ENCODE measurements around the gene SAMD3. TPM values are rescaled to one million over a fixed set of nuclear protein-coding genes. Genes with fewer than 3 reads are reported as not detected.
"Not testable (repeated sequence)": the region's sequence is repeated elsewhere in the genome, so short reads cannot be mapped to it uniquely, and the experiment has no call there.

SAMD3 gene
- total RNA-seq, 4 donors from 2014 or later = 3.4 to 4.1 TPM; not detected in 2

DNA sequence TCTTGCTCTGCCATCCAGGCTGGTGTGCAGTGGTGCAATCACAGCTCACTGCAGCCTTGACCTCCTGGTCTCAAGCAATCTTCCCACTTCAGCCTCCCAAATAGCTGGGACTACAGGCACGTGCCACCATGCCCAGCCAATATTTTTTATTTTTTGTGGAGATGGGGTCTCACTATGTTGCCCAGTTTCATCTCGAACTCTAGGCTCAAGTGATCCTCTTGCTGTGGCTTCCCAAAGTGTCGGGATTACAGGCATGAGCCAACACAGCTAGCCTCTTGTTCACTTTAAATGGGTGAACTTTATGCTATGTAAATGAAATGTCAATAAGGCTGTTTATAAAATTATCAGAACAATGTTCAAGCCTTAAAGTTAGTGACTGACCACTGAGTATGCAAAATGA lies 37.1 kb downstream of the SAMD3 start:
- Histone ChIP-seq H3K27ac (no peak overlapping the region), H3K9me3 (no peaks in the 10 kb centered on the region), H3K27me3 (no peaks in the 10 kb centered on the region), H3K4me1 (no peaks in the 10 kb centered on the region), H3K4me3 (no peak overlapping the region), H3K36me3 (no peaks in the 10 kb centered on the region)
- no peak for TF ChIP-seq POLR2A (IDR thresholded peaks at IDR 0.05)
- TF ChIP-seq, protein P1, sequence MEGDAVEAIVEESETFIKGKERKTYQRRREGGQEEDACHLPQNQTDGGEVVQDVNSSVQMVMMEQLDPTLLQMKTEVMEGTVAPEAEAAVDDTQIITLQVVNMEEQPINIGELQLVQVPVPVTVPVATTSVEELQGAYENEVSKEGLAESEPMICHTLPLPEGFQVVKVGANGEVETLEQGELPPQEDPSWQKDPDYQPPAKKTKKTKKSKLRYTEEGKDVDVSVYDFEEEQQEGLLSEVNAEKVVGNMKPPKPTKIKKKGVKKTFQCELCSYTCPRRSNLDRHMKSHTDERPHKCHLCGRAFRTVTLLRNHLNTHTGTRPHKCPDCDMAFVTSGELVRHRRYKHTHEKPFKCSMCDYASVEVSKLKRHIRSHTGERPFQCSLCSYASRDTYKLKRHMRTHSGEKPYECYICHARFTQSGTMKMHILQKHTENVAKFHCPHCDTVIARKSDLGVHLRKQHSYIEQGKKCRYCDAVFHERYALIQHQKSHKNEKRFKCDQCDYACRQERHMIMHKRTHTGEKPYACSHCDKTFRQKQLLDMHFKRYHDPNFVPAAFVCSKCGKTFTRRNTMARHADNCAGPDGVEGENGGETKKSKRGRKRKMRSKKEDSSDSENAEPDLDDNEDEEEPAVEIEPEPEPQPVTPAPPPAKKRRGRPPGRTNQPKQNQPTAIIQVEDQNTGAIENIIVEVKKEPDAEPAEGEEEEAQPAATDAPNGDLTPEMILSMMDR (IDR thresholded peaks at IDR 0.05) = no peak
- DNase-seq = no peak

DNA sequence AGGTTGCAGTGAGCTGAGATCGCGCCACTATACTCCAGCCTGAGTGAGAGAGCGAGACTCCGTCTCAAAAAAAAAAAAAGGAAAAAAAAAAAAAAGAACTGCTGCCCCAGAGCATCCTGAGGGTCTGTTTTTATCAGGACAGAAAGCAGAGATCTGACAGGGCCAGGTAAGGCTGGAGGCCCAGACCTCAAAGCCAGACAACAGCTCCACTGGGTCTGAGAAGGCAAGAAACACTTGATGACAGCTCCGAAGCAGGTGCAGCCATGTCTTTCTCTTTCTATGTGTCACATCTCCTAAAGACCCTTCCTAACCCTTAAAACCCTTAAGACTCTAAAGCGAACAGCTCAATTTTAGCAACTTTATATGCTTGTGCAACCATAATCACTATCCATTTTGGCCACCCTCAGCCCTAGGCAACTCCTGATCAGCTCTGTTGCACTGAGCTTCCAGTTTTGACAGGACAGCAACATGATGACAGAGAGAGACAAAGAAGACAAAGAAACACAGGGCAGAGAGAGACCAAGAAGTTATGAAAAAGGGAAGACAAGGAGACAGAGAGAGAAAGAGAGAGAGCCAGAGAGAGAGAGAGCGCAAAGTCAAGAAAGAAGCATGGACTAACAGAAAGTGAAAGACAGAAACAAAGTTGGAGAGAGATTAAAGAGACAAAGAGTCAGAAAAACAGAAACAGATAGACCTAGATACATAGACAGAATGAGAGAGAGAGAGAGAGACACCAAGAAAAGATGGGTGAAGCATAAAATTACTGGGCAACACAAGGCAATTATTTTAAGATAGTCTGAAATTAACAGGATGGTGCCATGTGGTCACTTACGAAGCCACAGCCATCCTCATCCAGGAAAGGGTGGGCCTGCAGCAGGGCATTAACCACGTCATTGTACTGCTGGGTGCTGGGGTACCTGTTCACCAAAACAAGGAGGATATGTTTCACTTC lies 39.2 kb downstream of the SAMD3 start:
- Histone ChIP-seq H3K4me1 (no peaks in the 10 kb centered on the region), H3K9me3 (no peaks in the 10 kb centered on the region), H3K36me3 (no peaks in the 10 kb centered on the region), H3K27me3 (no peaks in the 10 kb centered on the region), H3K4me3 (no peak overlapping the region), H3K27ac (peak overlapping the region in 2 of 4 donors; percentile 17 to 19)
- TF ChIP-seq, protein P1 (IDR thresholded peaks at IDR 0.05) = no peak
- TF ChIP-seq POLR2A (IDR thresholded peaks at IDR 0.05) = no peak
- DNase-seq = peak in 2 of 3 donors; percentile 25 to 48

DNA sequence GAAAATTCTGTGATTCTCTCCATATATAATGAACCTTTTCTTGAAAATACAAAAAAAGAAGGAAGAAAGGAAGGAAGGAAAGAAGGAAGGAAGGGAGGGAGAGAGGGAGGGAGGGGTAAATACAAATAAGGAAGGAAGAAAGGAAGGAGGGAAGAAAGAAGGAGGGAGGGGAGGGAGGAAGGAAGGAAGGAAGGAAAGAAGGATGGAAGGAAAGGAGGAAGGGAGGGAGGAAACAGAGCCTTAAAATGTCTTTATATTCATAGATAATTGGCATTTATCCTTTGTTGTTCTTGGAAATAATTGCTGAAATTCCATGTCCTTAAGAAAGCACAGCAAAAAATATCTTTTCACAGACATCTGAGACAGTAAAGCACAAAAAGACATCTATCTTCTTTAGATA lies 40.3 kb downstream of the SAMD3 start:
- Histone ChIP-seq H3K9me3 (no peaks in the 10 kb centered on the region), H3K36me3 (no peaks in the 10 kb centered on the region), H3K4me1 (no peaks in the 10 kb centered on the region), H3K4me3 (no peak overlapping the region), H3K27me3 (no peaks in the 10 kb centered on the region), H3K27ac (no peak overlapping the region)
- no peak for DNase-seq
- TF ChIP-seq, protein P1 (IDR thresholded peaks at IDR 0.05) = no peak
- no peak for TF ChIP-seq POLR2A (IDR thresholded peaks at IDR 0.05)

DNA sequence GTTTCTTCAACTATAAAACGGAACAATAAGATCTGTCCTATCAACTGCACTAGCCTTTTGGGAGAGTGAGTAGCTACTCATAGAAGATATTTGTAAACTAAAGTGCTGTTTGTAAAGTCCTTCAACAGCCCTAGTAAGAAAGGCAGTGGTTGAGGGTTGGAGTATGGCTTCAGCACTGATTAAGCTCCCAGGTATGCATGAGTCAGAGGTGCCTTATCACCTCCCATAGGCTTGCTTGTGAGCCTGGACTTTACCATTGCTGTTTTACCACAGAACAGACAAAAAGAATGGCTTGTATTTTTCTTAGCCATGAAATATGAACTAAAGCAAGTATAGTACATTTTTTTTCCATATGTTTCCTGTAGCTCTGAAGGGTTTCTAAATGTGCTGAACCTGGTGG lies 44.1 kb downstream of the SAMD3 start:
- H3K36me3 ChIP-seq = no peaks in the 10 kb centered on the region
- H3K4me1 ChIP-seq = no peaks in the 10 kb centered on the region
- H3K27ac ChIP-seq = no peak overlapping the region
- no peak for DNase-seq
- no peak for TF ChIP-seq POLR2A (IDR thresholded peaks at IDR 0.05)
- TF ChIP-seq, protein P1 (IDR thresholded peaks at IDR 0.05) = no peak
- H3K4me3 ChIP-seq = no peak overlapping the region
- H3K27me3 ChIP-seq = no peaks in the 10 kb centered on the region
- H3K9me3 ChIP-seq = no peaks in the 10 kb centered on the region

DNA sequence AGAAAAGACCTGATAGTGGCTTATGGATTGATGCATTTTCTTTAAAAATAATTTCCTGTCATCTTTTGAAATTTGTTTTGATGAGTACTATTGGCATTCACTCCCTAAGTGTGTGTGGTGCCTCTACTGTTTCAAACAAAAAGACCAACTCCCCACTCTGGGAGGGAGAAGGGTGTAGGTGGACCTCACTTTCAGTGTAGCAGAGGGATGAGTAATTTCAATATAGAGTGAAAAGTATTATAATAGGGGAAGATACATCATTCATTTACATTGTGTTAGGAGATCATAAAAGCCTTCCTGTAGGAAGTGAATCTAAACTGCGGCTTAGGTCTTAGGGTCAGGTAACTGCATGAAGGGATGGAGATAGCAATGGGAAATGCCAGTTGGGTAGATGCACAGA lies 46.4 kb downstream of the SAMD3 start:
- no peak for DNase-seq
- Histone ChIP-seq H3K27me3 (no peaks in the 10 kb centered on the region), H3K27ac (no peak overlapping the region), H3K9me3 (no peaks in the 10 kb centered on the region), H3K4me1 (no peaks in the 10 kb centered on the region), H3K4me3 (no peak overlapping the region), H3K36me3 (no peaks in the 10 kb centered on the region)
- no peak for TF ChIP-seq POLR2A (IDR thresholded peaks at IDR 0.05)
- TF ChIP-seq, protein P1 (IDR thresholded peaks at IDR 0.05) = no peak

DNA sequence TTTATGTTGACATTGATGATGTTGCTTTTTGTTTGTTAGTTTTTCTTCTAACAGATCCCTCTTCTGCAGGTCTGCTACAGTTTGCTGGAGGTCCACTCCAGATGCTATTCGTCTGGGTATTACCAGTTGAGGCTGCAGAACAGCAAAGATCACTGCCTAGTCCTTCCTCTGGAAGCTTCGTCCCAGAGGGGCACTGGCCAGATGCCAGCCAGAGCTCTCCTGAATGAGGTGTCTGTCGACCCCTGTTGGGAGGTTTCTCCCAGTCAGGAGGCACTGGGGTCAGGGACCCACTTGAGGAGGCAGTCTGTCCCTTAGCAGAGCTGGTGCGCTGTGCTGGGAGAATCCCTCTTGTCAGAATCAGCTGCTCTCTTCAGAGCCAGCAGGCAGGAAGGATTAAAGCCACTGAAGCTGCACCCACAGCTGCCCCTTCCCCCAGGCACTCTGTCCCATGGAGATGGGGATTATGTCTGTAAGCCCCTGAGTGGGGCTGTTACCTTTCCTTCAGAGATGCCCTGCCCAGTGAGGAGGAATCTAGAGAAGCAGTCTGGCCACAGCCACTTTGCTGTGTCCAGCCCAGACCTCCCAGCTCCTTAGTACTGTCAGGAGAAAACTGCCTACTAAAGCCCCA lies 49.3 kb downstream of the SAMD3 start:
- H3K27ac ChIP-seq, H3K9me3 ChIP-seq, DNase-seq, H3K36me3 ChIP-seq, H3K27me3 ChIP-seq, H3K4me1 ChIP-seq, H3K4me3 ChIP-seq: not testable (repeated sequence)

DNA sequence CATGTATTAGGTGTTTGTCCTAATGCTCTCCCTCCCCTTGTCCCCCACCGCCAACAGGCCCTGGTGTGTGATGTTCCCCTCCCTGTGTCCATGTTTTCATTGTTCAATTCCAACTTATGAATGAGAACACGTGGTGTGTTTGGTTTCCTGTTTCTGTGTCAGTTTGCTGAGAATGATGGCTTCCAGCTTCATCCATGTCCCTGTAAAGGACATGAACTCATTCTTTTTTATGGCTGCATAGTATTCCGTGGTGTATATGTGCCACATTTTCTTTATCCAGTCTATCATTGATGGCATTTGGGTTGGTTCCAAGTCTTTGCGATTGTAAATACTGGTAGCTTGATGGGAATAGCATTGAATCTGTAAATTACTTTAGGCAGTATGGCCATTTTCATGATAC lies 52.6 kb downstream of the SAMD3 start:
- H3K36me3 ChIP-seq, H3K9me3 ChIP-seq, H3K27me3 ChIP-seq, H3K4me1 ChIP-seq, H3K4me3 ChIP-seq, H3K27ac ChIP-seq, DNase-seq: not testable (repeated sequence)
